DLD1 (cell line): ENCODE measurements around the gene ACVR1.

Source experiments
- in situ Hi-C: cut with HindIII; loops from 2 replicates; pipeline ENCODE4 v1.10.0; 2017; ENCODE audit warnings: low sequenced_read_pairs

The ACVR1 gene

DNA sequence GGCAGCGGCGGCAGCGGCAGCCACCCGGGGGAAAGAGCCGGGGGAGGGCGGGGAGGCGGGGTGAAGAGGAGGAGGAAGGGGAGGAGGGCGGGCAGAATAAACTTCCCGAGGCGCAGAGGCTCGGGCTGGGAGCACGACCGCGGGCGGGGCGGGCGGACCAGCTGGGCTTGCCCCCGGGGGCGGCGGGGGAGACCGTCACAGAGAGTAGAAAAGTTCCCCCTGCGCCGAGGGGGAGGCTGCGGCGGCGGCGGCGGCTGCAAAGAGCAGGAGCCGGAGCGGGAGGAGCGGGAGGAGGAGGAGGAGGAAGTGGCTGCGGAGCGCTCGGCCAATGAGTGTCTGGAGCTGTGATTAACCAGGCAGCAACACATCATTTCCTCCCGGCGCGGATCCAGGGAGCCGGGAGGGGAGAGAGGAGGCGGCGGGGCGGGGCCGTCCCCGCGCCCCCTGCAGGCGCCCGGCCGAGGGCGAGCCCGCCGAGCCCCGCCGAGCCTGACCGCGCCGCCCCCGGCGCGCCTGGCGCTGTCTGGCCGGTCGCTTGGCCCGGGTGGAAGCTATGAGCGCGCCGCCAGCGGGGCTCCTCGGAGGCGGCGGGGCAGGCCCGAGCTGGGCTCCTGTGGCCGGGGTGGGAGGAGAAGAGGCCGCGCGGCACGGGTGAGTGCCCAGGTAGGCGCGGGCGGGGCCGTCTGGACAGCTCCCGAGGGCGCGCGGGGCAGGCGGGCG, at the start of gene ACVR1:
Gene ACVR1 (minus strand): TSS at position 265 of the 720 bp plus-strand sequence. CDS start 76,837 bp downstream, outside the sequence.
- in situ Hi-C loops = no loop called here

DNA sequence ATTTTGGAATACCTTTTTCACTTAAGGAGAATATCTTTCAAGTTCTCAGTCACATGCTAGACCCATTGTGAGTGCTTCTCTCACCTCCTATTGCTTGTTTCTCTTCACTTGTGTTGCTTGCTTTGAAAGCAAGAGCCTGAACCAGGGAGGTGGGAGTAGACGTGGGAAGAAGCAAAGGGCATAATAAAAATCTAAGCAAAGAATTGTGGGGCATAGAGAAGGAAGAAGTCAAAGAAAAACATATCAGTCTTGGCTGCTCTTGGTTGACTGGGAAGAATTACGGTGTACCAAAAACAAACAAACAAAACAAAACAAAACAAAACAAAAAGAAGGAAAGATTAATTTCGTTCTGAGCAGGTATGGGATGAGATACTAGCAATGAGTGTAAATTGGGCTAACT, 48.9 kb upstream of the ACVR1 start:
- in situ Hi-C loops = no loop called here

DNA sequence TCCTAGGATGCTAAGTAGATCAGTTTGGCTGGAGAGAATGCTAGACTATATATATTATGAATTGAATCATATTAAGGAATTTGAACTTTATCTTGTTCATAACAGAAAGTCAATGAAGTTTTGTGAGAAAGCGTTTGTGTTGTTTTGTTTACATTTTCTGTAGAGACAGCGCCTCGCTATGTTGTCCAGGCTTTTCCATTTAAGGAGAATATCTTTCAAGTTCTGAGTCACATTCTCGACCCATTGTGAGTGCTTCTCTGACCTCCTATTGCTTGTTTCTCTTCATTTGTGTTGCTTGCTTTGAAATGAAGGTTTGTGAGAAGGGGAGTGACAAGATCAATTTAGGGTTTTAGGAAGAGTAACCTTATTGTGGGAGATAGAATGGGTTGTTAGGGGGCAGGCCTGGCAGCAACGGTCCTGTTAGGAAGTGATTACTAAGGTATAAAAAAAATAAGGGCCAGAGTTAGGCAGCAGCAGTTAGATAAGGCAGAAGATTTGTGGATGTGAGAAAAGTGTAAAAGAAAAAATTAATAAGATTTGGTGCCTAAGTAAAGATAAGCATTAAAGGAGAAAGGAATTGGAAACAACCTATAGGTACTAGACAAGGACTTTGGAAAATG, 47.6 kb upstream of the ACVR1 start:
- in situ Hi-C loops = no loop called here

DNA sequence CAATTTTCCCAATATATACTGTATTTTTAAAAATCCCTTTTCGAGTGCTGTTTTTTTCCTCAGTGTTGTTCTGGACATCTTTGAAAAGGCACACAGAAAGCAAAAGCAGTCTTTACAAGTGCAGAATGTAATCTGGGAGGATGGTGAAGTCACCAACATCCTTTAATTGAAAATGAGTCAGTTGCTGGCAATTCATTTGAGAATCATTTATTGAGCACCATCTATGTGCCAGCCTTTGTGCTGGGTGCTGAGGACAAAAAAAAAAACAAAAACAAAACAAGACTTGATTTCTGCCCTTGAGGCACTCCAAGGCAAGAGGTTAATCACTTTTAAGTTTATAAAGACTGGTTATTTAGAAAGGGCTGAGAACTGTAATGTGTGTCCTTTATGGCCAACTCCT, 46.7 kb upstream of the ACVR1 start:
- in situ Hi-C loops = no loop called here

DNA sequence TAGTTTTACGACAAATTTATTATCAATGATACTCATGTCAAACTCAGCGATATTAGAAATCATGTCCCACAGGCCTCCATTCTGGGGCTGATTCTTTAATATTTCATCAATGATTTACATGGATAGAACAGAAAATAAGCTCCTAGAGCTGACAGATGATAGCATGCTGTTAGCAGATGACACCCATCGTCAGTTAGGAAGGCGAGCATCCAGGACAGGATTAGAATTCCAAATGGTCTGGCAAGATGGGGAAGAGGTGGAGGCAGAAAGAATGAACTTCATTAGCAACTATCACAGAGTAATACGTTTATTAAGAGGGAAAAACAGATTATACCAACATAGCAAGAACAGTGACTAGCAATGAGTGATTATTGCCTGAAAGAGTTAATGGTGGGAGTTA, 46.2 kb upstream of the ACVR1 start:
- in situ Hi-C loops = no loop called here

DNA sequence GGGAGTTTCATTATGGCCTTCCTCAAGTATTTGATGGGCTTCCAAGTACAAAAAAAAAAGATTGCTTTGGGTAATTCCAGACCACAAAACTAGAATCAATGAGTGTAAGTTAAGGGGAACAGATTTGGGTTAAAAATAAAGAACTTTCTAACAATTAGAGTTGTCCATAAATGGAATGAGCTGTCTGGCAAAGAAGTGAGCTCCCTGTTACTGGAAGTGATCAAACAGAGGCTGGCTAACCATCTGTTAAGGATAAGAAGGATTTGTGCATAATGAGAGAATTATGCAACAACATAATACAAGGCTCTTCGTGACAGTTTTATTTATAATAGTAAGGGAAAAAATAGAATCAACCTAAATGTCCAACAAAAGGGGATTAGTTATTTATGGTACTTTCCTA, 44.6 kb upstream of the ACVR1 start:
- in situ Hi-C loops = no loop called here

DNA sequence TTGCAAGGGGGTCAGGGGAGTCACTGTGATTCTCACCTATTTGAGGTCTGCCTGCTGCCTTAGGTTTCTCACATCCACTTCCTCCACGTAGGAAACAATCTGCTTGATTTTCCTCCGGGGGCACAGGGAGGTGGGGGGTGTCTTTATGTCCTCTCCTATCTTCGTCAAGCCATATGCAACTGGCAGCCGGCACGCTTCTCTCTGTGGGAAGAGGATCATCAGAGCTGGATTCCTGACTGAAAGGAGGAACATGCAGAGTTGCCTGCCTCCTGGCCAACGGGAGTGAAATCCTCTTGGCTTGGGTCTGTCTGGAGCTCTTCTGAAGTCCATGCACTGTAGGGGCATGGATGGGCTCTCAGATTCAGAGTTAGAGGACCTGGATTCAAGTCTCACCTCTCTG, 43.1 kb upstream of the ACVR1 start:
- in situ Hi-C loops = no loop called here

DNA sequence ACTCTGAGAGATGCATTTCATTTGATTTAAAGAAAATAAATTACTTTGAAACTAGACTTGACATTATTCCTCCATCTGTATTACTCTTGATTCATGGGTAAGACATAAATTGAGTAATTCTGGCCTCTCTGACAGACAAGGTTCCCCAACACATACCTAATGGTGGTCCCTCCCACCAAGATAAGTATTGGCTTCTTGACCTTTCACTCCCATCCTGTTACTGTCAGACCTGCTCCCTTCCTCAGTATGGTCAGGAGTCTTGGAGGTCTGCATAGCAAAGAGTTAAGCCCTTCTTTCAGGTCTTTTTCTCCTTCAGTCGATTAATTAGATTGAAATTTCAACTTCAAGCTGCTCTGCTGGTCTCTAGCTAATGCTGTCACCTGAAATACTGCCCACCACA, 42.2 kb upstream of the ACVR1 start:
- in situ Hi-C loops = no loop called here

DNA sequence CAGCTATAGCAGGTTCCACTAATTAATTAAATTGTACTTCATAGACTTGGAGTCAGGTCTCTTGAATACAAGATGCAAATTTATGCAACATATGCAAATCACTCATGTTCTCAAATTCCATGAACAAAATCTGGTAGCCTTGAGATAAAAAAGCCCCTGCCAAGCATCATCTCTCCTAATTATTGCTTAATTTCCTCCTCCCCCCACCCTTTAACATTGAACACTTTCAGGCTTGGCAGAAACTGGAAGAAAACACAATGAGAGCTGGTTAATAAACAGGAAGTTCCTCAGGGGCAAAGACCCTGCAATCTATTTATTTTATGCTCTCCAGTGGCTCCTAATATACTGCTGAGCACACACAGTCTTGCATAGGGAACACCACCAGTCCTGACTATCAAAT, 35.6 kb upstream of the ACVR1 start:
- in situ Hi-C loops = no loop called here

DNA sequence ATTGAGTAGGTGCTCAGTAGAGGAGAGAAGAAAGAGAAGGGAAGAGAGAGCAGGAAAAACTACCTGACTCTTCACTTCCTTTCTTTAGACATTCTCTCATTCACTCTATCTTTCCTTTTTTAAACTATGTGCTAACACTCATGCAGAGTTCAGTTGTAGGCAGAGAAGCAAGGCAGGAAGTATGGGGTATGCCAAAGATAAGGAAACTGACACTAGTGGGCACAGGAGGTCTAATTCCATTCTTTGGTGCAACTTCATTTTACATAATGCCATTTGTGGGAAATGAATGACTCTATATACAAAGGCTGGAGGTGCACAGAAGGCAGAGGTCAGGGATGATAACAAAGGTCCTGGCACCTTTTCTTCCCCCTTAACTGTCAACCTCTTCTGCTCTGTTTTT, 35.1 kb upstream of the ACVR1 start:
- in situ Hi-C loops = no loop called here

DNA sequence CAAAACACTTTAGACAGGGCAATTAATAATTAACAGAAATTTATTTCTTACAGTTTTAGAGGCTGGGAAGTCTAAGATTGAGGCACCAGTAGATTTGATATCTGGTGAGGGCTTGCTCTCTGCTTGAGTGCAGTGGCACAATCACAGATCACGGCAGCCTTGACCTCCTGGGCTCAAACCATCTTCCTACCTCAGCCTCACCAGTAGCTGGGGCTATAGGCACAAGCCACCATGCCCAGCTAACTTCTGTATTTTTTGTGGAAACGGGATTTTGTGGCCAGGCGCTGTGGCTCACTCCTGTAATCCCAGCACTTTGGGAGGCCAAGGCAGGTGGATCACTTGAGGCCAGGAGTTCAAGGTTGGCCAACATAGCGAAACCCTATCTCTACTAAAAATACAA, 29.0 kb upstream of the ACVR1 start:
- in situ Hi-C loops = no loop called here

DNA sequence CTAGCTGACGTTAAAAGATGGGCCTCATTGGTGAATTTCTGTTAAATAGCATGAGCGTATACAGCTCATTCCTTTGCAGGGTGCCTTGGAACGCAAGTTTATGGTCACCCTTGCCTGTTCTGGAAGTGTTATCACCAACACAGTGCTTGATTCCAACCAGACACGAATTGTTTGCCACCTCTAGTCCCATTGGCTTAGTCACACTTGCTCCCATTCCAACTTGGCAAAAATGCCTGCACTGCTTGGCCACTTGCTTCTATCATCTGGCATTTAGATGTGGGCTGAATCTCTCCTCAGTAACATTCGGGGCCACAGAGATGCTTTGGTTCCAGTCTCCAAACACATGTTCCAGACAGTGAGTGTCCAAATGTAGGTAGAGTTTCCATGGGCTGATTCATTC, 27.5 kb upstream of the ACVR1 start:
- in situ Hi-C loops = no loop called here

DNA sequence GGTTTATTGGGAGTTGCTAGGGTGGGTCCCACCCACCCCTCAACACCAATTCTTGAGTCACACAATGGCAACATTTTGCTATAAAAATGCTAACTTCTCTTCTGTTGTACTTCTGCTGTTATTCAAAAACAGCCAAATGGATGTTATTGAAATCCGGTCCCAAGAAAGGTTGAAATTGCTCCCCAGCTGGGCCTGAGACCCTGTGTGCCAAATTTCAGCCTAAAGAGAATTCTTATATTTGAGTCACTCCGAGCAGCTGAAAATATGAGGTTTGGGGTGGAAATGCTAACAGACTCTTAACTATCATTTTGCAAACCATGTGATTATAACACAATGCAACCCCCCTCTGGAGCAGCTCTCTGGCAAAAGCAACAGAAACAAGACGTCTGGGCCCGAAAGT, 27.0 kb upstream of the ACVR1 start:
- in situ Hi-C loops = no loop called here

DNA sequence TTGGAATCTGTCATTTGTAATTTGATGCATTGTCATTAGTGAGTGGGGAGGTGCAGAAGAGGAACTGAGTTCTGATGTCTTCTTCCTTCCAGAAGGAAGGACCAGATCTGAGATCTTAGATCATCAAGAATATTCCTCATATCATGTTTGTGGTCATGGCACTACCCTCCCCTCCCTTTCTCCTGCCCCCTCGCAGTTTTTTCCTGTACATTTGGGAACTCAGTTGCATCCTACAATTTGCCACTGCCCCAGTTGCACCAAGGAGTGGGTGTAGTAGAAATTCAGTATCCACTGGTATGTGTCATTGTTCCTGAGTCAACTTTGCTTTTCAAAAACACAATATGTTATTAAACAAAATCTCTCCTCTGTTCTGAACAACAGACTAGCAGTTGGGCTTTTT, 26.6 kb upstream of the ACVR1 start:
- in situ Hi-C loops = no loop called here

DNA sequence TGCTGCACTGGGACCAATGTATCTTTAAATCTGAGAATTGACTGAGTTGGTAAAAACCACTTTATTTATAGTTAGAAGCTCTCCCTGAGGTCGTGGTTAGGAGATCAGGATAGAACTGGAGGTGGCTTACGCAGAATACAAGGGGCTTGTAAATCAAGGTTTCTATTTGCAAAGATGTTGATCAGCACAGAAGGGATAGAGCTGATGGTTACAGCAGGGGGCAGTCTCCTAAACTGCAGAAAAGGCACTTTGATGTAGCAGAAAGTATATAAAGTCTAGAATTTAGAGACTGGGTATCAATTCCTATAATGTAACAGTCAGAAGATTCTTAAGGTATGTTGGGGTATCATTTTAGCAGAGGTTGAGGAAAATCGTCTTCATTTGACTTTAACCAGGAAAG, 25.2 kb upstream of the ACVR1 start:
- in situ Hi-C loops = no loop called here

DNA sequence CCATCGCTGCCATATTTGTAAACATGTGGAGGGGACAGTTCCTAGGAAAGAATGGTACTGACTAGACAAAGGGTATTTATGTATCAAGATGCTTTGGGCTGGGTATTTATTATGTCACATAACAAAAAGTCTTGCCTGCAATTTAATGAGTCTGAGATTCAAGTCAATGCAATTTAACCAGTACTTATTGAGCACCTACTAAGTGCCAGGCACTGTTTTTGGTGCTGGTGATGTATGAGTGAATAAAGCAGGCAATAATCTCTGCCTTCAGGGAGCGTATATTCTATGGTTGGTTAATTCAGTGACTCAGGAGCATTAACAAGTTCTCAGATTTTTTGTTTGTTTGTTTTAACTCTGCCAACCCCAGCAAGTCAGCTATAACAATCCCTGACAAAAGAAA, 24.6 kb upstream of the ACVR1 start:
- in situ Hi-C loops = no loop called here

DNA sequence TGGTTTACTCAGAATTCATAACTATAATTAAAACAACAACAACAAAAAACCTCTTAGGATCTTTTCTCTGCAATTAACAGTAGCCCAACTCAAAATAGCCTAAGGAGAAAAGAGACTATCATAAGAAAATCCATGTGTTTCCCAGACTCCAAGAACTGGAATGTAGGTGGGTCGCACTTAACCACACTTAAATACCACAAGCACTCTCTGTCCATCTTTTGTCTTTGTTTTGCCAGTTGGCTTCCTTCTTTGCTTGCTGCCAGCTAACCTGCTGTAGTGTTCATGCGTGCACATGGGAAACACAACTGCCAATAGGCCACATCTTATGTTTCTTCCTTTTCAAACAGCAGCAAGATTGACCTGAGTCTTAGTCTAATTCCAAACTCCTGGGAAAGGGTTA, 24.1 kb upstream of the ACVR1 start:
- in situ Hi-C loops = no loop called here

DNA sequence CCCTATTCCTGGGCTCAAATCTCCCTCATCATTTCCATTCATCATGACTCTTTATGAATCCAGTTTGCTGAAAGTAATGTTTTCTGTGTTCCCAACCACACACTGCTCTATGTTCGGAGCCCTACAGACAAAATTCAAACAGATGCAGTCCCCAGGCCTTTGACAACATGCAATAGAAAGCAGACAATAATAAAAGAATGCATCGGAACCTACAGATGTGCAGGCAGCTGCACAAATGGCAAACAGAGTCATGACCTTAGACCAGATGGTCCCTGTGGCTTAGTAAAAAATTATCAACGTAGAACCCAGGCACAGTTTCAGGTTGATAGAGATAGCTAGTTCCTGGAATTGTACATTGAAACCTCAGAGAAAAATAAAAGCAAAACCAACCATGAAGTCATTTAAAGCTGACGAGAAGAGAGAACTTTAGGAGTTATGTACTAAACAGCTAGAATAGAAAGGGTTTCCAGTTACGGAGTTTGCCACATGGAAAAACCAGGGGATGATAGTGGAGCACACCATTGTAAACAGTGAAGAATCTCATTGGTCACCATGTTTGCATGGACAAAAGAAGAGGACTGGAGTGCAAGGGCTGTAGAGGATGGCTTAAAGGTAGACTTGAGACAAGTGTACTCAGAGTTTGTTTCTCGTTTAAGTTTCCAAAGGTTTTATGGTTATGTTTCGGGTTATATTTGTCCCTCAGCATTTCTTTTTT, 23.2 kb upstream of the ACVR1 start:
- in situ Hi-C loops = no loop called here

DNA sequence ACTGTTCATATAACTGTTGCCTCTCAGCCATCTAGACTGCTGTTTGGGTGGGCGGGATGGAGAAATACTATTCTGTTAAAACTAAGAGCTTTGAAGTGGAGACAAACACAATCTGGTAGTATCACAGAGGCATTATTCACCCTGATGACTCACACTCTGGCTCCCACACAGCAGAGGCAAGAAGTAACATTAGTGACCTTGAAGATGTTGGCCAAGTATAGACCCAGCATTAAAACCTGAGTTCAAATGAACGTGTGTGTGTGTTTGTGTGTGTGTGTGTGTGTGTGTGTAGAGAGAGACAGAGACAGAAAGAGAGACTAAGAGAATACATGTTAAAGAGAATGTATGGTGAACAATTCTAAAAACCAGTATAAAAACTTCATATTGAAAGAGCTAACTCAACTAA, 22.5 kb upstream of the ACVR1 start:
- in situ Hi-C loops = no loop called here

DNA sequence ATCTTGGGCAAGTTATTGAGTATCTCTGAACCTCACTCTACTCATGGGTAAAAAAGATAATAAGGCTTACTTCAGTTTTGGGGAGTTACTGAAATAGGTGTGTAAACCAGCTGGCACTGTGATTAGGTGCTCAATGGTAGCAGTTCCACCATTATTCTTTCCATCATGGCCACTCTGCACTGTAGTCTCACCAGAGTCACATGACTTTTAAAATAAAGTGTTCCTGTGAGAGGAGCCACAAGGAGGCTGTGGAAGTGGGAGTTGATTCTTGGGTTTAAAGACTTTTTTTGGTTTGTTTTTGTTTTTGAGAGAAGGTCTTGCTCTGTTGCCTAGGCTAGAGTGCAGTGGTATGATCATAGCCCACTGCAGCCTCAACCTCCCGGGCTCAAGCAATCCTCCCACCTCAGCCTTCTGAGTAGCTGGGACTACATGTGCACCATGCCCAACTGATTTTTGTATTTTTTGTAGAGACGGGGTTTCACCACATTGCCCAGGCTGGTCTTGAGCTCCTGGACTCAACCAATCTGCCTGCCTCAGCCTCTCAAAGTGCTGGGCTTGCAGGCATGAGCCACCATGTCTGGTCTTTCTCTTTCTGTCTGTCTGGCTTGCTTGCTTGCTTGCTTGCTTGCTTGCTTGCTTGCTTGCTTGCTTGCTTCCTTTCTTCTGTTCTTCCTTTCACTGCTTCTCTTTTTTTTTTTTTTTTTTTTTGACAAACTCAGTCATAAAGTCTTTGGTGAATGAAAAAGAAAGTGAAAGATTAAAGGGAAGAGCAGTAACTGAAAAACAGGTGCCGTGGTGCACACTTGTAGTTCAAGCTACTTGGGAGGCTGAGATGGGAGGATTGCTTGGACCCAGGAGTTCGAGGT, 21.2 kb upstream of the ACVR1 start:
- in situ Hi-C loops = no loop called here

DNA sequence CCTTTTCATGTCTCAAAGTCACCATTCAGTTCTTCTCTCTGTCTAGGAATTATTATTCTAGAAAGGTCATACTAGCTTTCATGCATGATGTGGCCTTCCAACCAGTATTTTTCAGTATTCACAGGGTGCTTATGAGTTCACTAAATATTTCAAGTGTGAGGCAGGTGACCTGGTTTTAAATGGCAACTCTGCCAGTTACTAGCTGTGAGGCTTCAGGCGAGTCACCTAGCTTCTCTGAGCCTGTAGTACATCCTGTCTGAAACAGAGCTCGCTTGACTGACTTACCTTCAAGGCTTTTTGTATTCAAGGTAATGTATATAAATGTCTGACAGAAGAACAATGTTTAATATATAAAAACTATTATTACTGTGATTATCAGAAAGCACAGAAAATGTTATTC, 19.4 kb upstream of the ACVR1 start:
- in situ Hi-C loops = no loop called here
